GM19023 (cell line): Measurements from ENCODE around the gene PROSER2.

Source experiments
- ATAC-seq: cut with Tn5 transposase; IDR thresholded peaks from one replicate; pipeline ENCODE4 v1.9.1; 2021; ENCODE audit warnings: mild to moderate bottlenecking, moderate library complexity; ENCODE audit not compliant: unreplicated experiment

PROSER2 gene

DNA sequence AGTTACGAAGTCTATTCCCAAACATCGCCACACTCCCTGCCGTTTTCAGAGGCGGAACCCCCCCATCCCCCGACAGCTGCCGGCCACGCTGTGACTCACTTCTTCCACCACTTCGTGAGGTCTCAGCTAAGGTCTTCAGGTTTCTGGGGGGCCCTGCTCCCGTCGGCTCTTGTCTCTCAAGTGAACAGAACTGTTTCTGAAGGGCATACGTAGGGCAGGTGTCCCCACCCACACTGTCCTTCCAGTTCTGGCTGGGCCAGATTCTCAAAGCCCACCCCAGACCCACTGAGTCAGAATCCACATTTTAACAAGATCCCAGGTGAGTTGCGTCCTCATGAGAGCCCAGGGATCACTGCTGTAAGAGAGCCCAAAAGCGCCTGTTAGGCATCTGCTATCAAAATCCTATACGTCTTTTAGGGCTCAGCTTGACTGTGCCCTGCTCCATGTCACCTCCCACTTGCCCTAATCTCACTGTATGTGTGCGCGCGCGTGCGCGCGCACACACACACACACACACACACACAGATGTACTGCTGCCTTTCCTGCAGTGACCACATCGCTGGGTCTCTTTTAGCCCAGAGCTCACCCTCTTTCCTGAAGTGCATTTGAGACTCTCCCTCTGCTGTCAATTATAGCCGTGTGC lies 78.8 kb downstream of the PROSER2 start:
- ATAC-seq, result no peak

- ATAC-seq, result no peak
These were observed 79.5 kb downstream of the PROSER2 start for GRCh38 chr10:11902646-11903045.

DNA sequence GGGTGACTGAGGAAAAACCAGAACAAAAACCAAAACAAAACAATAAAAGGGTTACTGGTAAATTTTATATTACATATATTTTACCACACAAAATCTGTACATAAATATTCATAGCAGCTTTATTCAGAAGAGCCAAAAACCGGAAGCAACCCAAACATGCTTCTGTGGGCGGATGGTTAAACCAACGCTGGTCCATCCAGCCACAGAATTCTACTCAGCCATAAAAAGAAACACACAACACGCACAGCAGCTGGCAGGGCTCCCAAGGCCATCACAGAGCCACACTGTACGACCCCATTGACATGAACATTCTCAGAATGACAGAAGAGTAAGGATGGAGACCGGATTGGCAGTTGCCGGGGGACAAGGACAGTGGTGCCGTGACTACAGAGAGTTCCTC lies 83.6 kb downstream of the PROSER2 start:
- ATAC-seq, result no peak

- no peak for ATAC-seq
These were observed 84.8 kb downstream of the PROSER2 start for GRCh38 chr10:11907914-11908313.

DNA sequence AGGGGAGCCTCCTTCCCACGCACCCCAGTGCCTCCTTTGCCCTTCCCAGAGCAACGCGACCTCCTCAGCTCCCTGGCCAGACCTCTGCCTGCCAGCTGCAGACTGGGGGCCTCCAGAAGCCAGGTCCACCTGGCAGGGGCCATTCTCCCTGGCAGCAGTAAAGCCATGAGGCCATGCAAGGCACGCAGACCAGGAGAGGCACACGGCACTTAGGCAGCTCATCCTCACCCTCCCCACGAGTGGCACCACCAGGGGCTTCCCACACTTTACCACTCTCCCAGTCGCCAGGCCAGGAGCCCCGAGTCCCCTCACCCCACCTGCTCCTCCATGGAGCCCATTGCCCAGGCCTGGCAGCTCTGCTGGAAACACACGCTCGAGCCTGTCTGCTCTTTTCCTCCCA lies 85.4 kb downstream of the PROSER2 start:
- no peak for ATAC-seq

DNA sequence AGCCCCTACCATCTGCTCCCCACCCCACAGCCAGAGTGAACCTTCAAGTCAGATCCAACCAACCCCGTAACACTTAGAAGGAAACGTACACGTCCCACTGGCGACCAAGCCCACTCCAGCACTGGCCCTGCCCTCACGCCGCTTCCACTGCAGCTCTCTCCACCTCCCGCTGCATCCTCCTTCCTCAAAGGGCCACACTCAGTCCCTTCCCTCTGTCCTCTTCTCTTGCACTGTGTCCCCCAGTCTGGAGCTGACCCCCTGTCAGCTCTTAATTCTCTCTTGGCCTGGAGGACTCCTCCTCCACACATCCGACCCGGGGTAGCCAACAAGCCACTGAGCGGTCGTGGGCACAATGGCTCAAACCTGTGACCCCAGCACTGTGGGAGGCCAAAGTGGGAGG lies 85.8 kb downstream of the PROSER2 start:
- no peak for ATAC-seq

DNA sequence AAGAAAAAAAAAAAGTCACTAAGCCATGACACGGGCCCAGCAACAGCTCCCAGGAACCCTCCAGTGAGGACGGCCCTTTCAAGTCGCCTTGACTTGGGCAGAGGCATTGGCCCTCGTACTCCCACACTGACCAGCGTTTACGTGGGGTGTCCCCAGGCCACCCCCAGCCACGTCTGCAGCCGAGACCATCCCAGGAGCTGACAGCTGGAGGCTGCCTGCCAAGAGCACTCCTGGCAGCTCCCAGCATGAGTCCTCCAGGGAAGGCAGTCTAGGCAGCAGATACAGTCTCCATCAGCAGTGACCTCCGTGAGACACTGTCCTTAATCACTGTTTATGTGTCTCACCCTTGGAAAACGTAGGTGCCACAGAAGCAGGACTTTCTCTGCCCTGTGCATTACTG lies 86.5 kb downstream of the PROSER2 start:
- ATAC-seq, result no peak

DNA sequence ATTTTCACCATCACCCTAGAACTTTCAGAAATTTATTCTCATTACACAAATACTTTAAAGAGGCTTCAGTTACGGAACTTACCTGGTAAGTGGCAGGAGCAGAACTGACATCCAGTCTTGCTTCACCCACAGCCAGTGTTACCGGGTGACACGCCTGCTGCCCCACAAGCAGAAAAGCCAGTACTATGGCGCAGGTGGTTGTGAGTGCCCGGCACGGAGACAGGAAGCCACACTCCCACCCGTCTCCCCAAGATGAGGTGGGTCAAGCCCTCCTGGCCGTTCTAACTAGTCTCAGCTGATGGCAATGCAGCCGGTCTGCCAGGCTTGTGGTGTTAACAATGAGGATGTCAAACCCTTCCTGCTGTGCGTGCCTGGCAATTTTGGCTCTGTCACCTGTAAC lies 86.9 kb downstream of the PROSER2 start:
- ATAC-seq, result no peak

GRCh38 chr10:11913079-11913641 lies 90.0 kb downstream of the PROSER2 start:
- ATAC-seq, result no peak

DNA sequence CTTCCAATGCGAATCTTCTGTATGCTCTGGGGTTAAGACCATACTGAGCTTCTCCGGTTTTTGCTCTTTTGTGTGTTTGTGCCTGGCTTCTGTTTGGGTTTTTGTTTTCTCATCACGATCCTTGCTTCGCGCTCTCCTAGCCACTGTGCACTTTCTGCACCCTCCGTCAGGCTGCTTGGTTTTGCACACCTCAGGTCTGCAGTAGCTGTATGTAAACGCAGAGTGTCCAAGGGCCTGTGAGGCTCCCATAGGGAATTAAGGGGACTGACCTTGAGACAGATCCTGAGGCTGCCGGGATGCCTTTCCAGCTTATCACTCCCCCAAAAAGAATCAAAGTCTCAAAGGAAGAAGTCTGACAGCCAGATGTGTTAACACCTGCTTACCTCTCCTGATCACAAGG lies 95.2 kb downstream of the PROSER2 start:
- ATAC-seq, result no peak

DNA sequence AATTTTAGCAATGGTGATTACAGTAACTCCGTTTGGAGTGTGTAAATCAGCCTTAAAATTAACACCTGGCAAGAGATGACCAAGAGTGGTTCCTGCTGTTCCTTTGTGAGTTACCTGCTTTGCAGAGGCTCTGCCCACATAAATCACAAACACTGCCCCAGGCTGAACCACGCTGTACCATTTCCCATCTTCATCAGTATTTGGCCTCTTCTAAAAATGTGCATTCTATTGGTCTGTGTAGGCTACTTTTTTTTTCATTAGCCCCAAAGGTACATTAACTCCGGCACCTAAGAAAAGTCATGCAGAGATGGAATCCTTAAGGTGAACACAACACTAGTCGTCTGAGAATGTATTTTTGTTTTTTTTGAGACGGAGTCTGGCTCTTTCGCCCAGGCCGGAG lies 96.1 kb downstream of the PROSER2 start:
- ATAC-seq, result no peak
